Left lung (tissue), 10 donors: Measurements from ENCODE around the gene DNMT1. TPM values are rescaled to one million over a fixed set of nuclear protein-coding genes. Genes with fewer than 3 reads are reported as not detected.

Experiments
- ATAC-seq: fragments of 200-7000 bp; cut with Tn5 transposase; one replicate; pipeline ENCODE4 v1.9.1; 2020; ENCODE audit warnings: moderate library complexity
- DNase-seq, 4 donors: peaks; one replicate each; pipeline ENCODE4 v3.0.0-alpha.2; 2013 to 2020
- H3K27ac ChIP-seq, 2 donors: fragments of 200-600 bp; sonication (generic) in 1 of 2; one replicate each; pipeline versions ENCODE4 v1.5.0 to v1.8.0; 2020 to 2021
- H3K27me3 ChIP-seq, 2 donors: fragments of 200-600 bp; sonication (generic) in 1 of 2; one replicate each; pipeline versions ENCODE4 v1.5.0 to v1.8.0; 2020 to 2021
- H3K36me3 ChIP-seq, 2 donors: fragments of 200-600 bp; sonication (generic) in 1 of 2; one replicate each; pipeline versions ENCODE4 v1.5.0 to v1.8.0; 2020 to 2021
- H3K4me1 ChIP-seq, 2 donors: fragments of 200-600 bp; one replicate each; pipeline ENCODE4 v1.8.0; 2021
- H3K4me3 ChIP-seq, 2 donors: fragments of 200-600 bp; sonication (generic) in 1 of 2; one replicate each; pipeline versions ENCODE4 v1.5.0 to v1.8.0; 2020 to 2021; ENCODE audit warnings: mild to moderate bottlenecking in 1 of 2
- H3K9me3 ChIP-seq, 2 donors: fragments of 200-600 bp; sonication (generic) in 1 of 2; one replicate each; pipeline versions ENCODE4 v1.5.0 to v1.8.0; 2020 to 2021
- intact Hi-C, 2 donors: fragments of 100-400 bp; cut with DNase I; formaldehyde crosslinking; loops; one replicate each; pipeline versions ENCODE4 v1.11.2 to v1.14.2; 2022
- polyA plus RNA-seq, 6 donors: library from polyadenylated mRNA; unstranded; fragments of 120-200 nt; gene quantifications; one replicate each; pipeline ENCODE4 v1.2.1, GENCODE V29; 2013; ENCODE audit not compliant: insufficient read length in 6 of 6
- total RNA-seq, 2 donors: library from RNA; stranded (reverse); fragmentation: NEBNext Ultra II Directional; extraction: Animal tissue kit (Norgen Biotek cat#: 25700); gene quantifications; one replicate each; pipeline ENCODE4 v1.2.1, GENCODE V29; 2021
- TF ChIP-seq, protein P1 (sequence below), 2 donors: fragments of 200-600 bp; sonication (generic) in 1 of 2; IDR thresholded peaks; one replicate each; pipeline versions ENCODE4 v1.5.0 to v1.8.0; 2021; ENCODE audit warnings: antibody characterized with exemption in 2 of 2
- donor health status: DM: no; HTN: yes; CAD: no.
- donor health status: DM: no; HTN: no; CAD: no.

DNMT1 gene
- total and polyA plus RNA-seq, 8 donors: 65.1 to 191 (median 144) TPM

DNA sequence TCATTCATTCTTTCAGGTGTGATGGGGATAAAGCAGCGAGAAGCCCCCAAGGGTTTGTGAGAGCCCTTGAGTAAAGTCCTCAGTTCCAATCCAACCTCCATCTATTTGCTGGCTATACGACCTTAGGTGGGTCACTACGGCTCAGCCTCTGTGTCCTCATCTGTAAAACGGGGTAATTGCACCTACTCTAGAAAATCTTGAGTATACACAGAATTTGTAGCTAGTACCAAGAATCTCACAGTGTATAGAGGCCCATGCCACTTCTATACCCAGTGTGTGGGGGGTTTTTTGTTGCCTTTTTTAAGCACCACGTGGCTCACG, 406 bp upstream of the DNMT1 start:
- intact Hi-C loops: no loop called here
- Histone ChIP-seq H3K4me3 (peak overlapping the region; percentile 73 to 94), H3K27ac (peak overlapping the region; percentile 73 to 84), H3K27me3 (no peaks in the 10 kb centered on the region), H3K9me3 (no peaks in the 10 kb centered on the region), H3K36me3 (peaks cover 0 to 5% of the 10 kb centered on the region in 2 donors), H3K4me1 (peaks cover 18 to 57% of the 10 kb centered on the region in 2 donors)
- DNase-seq (no peak), ATAC-seq (no peak)
- TF ChIP-seq, protein P1, sequence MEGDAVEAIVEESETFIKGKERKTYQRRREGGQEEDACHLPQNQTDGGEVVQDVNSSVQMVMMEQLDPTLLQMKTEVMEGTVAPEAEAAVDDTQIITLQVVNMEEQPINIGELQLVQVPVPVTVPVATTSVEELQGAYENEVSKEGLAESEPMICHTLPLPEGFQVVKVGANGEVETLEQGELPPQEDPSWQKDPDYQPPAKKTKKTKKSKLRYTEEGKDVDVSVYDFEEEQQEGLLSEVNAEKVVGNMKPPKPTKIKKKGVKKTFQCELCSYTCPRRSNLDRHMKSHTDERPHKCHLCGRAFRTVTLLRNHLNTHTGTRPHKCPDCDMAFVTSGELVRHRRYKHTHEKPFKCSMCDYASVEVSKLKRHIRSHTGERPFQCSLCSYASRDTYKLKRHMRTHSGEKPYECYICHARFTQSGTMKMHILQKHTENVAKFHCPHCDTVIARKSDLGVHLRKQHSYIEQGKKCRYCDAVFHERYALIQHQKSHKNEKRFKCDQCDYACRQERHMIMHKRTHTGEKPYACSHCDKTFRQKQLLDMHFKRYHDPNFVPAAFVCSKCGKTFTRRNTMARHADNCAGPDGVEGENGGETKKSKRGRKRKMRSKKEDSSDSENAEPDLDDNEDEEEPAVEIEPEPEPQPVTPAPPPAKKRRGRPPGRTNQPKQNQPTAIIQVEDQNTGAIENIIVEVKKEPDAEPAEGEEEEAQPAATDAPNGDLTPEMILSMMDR (IDR thresholded peaks at IDR 0.05): no peak

DNA sequence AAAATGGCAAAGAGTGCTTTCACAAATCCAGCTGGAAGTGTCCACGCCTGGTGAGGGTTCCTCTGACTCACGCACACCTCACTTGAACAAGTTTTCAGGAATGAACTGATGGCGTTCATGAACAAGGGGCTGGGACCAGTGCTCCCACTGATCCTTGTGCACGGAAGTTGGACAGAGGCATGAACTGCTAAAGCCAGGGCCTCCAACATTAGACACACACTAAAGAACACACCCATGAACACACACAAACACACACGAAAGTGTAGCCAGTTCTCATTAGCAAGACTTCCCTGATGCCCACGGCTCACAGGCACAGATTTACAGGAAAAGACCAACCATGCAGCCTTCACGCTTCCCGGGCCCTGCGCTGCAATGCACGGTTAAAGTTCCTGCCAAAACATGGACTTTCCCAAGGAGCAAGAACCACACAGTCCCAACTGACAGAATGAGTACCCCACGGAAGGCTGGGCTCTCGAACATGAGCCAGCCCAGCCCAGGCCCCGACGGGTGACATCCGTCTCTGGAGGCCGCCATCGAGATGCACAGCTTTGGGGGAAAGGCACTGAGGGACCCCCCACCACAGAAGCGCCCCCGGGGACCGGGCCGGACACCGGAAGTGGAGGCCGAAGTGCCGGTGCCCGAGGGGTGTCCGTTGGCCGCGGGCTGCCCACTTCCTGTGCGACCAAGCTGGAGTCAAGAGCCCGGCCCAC, 808 bp downstream of the DNMT1 start:
- intact Hi-C loops: no loop called here
- peak in 2 of 4 donors; percentile 13 to 86 for DNase-seq

GRCh38 chr19:10192922-10193321, 1.8 kb downstream of the DNMT1 start:
- Histone ChIP-seq H3K4me3 (peak overlapping the region in 1 of 2 donors; percentile 94), H3K27ac (no peak overlapping the region), H3K4me1 (peaks cover 18 to 44% of the 10 kb centered on the region in 2 donors), H3K9me3 (no peaks in the 10 kb centered on the region), H3K36me3 (peaks cover 0 to 10% of the 10 kb centered on the region in 2 donors), H3K27me3 (no peaks in the 10 kb centered on the region)
- intact Hi-C loops: no loop called here
- DNase-seq (no peak), ATAC-seq (no peak)
- TF ChIP-seq, protein P1 (IDR thresholded peaks at IDR 0.05): no peak

More for the DNA sequence above, 808 bp downstream of the DNMT1 start:
- Histone ChIP-seq H3K9me3 (no peaks in the 10 kb centered on the region), H3K36me3 (peaks cover 0 to 10% of the 10 kb centered on the region in 2 donors), H3K4me3 (peak overlapping the region; percentile 73 to 94), H3K4me1 (peaks cover 18 to 50% of the 10 kb centered on the region in 2 donors), H3K27me3 (no peaks in the 10 kb centered on the region), H3K27ac (peak overlapping the region; percentile 73 to 84)
- peak; percentile 11 for ATAC-seq
- TF ChIP-seq, protein P1 (IDR thresholded peaks at IDR 0.05): no peak

- DNase-seq: no peak
- Histone ChIP-seq H3K4me1 (peaks cover 18 to 37% of the 10 kb centered on the region in 2 donors), H3K9me3 (no peaks in the 10 kb centered on the region), H3K27ac (peak overlapping the region in 1 of 2 donors; percentile 7), H3K4me3 (no peak overlapping the region), H3K27me3 (no peaks in the 10 kb centered on the region), H3K36me3 (peaks cover 0 to 12% of the 10 kb centered on the region in 2 donors)
- ATAC-seq: no peak
- TF ChIP-seq, protein P1 (IDR thresholded peaks at IDR 0.05): no peak
- intact Hi-C loops: no loop called here
Observed at GRCh38 chr19:10191347-10191746, 3.4 kb downstream of the DNMT1 start.

DNA sequence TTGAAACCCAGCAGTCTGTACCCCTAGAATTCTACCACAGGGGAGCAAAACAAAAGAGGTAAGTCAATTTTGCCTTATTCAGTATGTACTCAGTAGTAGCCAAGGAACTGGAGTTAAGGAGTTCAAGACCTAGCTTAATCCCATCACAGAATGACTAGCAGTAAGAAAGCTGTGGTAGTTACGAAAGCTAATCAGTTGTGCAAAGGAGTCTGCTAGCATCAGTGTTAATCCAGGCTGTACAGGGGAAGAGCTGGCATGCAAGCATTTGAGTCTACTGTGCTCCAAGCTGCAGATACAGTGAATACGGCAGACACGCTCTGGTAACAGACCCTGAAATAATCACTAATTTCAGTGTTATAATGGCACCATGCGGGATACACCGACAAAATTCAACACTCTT, 4.7 kb downstream of the DNMT1 start:
- TF ChIP-seq, protein P1 (IDR thresholded peaks at IDR 0.05): no peak

More for the DNA sequence above, 4.7 kb downstream of the DNMT1 start:
- Histone ChIP-seq H3K27ac (no peak overlapping the region), H3K4me3 (no peak overlapping the region), H3K9me3 (no peaks in the 10 kb centered on the region), H3K36me3 (peaks cover 0 to 24% of the 10 kb centered on the region in 2 donors), H3K4me1 (peaks cover 18 to 34% of the 10 kb centered on the region in 2 donors), H3K27me3 (no peaks in the 10 kb centered on the region)
- intact Hi-C loops: no loop called here
- ATAC-seq (no peak), DNase-seq (no peak)
